Ectodermal cell (in vitro differentiated cells): Measurements from ENCODE around the gene GXYLT1.

ENCODE experiments used
- H3K27ac ChIP-seq: 2 replicates; pipeline ENCODE4 v1.7.0; 2013; ENCODE audit warnings: mild to moderate bottlenecking, low read depth, low read length; ENCODE audit not compliant: insufficient read depth, poor library complexity, severe bottlenecking
- H3K27me3 ChIP-seq: 2 replicates; pipeline ENCODE4 v1.7.0; 2013; ENCODE audit warnings: mild to moderate bottlenecking, low read length; ENCODE audit not compliant: insufficient read depth, control insufficient read depth, poor library complexity, severe bottlenecking
- H3K36me3 ChIP-seq: one replicate; pipeline ENCODE4 v1.7.0; 2013; ENCODE audit warnings: low read length; ENCODE audit not compliant: control insufficient read depth, insufficient read depth
- H3K4me1 ChIP-seq: one replicate; pipeline ENCODE4 v1.7.0; 2013; ENCODE audit warnings: low read length; ENCODE audit not compliant: control insufficient read depth, insufficient read depth
- H3K4me3 ChIP-seq: 2 replicates; pipeline ENCODE4 v1.7.0; 2013; ENCODE audit warnings: low read depth, low read length, control low read depth; ENCODE audit not compliant: insufficient read depth
- H3K9me3 ChIP-seq: 2 replicates; pipeline ENCODE4 v1.7.0; 2013; ENCODE audit warnings: mild to moderate bottlenecking, low read length, moderate library complexity; ENCODE audit not compliant: control insufficient read depth
- WGBS, 2 experiments: methylation state at CpG; one replicate each; pipeline ENCODE4 v1.1.7; 2013; ENCODE audit warnings: missing lambda C conversion rate in 2 of 2; 5-methylcytosine and 5-hydroxymethylcytosine counted together

GXYLT1 gene

DNA sequence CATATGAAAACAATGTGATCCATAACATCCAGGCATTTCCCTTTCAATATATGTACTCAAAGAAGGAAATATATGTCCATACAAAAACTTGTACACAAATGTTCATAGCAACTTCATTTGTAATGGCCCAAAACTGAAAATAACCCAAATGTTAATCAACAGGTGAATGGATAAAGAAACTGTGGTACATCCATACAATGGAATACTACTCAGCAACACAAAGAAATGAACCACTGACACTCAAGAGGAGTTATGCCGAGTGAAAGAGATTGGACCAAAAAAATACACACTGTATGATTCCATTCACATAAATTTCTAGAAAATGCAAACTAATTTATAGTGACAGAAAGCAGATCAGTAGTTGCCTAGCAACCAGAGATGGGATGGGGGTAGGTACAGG, 30.3 kb upstream of the GXYLT1 start:
- no peaks in the 10 kb centered on the region for H3K36me3 ChIP-seq
- no peak overlapping the region for H3K27ac ChIP-seq
- 100% methylated on average over 1 of the region's 1 CpG for WGBS, 2 experiments
- H3K4me3 ChIP-seq, result no peak overlapping the region
- no peaks in the 10 kb centered on the region for H3K9me3 ChIP-seq
- H3K4me1 ChIP-seq, result no peaks in the 10 kb centered on the region
- no peaks in the 10 kb centered on the region for H3K27me3 ChIP-seq

DNA sequence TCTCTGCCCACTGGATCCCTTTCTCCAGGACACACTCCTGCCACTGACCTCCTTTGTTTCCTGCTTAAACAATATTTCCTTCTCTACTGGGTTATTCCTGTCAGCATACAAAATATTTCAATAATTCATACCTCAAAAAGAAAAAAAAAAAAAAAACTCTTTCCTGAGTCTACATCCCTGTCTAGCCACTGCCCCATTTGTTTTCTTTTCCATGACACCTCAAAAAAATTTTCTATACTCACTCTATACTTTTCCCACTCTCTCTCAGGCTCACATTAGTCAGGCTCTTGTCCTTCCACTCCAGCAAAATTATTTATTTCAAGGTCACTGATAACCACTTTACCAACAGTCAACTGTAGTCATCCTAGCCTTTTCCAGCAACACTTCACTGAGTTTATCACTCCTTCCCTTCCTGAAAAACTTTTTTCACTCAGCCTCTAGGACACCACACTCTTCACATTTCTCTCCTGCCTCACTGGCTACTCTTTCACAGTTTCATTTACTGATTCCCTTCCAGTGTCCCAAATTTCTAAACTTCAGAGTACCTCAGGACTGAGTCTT, 29.4 kb upstream of the GXYLT1 start:
- Histone ChIP-seq H3K27ac (no peak overlapping the region), H3K4me3 (no peak overlapping the region), H3K27me3 (no peaks in the 10 kb centered on the region), H3K4me1 (no peaks in the 10 kb centered on the region), H3K36me3 (no peaks in the 10 kb centered on the region), H3K9me3 (no peaks in the 10 kb centered on the region)

GRCh38 chr12:42172441-42173210, 28.0 kb upstream of the GXYLT1 start:
- WGBS, 2 experiments, result 82 to 90% methylated on average over 1 to 3 of the region's 4 CpGs
- no peak overlapping the region for H3K4me3 ChIP-seq

DNA sequence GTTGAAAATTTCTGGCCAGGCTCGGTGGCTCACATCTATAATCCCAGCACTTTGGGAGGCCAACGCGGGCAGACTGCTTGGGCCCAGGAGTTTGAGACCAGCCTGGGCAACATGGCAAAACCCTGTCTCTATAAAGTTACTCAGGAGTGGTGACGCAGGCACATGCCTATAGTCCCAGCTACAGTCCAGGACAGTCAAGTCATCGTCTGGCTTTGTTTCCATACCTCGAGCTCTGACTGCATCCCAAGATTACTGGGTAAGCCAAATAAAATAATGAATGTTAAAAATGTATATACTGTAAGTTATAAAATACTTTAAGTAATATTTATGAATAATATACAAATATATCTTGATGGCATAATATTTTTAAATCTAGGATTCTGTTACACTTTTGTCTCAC, 23.0 kb upstream of the GXYLT1 start:
- 93 to 95% methylated on average over 5 to 6 of the region's 6 CpGs for WGBS, 2 experiments
- Histone ChIP-seq H3K27ac (no peak overlapping the region), H3K36me3 (no peaks in the 10 kb centered on the region), H3K9me3 (no peaks in the 10 kb centered on the region), H3K4me1 (no peaks in the 10 kb centered on the region), H3K4me3 (no peak overlapping the region), H3K27me3 (no peaks in the 10 kb centered on the region)

More at GRCh38 chr12:42172441-42173210, 28.0 kb upstream of the GXYLT1 start:
- Histone ChIP-seq H3K4me1 (no peaks in the 10 kb centered on the region), H3K27me3 (no peaks in the 10 kb centered on the region), H3K36me3 (no peaks in the 10 kb centered on the region), H3K27ac (no peak overlapping the region), H3K9me3 (no peaks in the 10 kb centered on the region)

GRCh38 chr12:42166501-42166900, 21.8 kb upstream of the GXYLT1 start:
- Histone ChIP-seq H3K9me3 (no peaks in the 10 kb centered on the region), H3K27me3 (no peaks in the 10 kb centered on the region), H3K36me3 (no peaks in the 10 kb centered on the region), H3K4me3 (no peak overlapping the region), H3K4me1 (no peaks in the 10 kb centered on the region), H3K27ac (no peak overlapping the region)

- Histone ChIP-seq H3K27ac (no peak overlapping the region), H3K36me3 (no peaks in the 10 kb centered on the region), H3K4me3 (no peak overlapping the region), H3K9me3 (no peaks in the 10 kb centered on the region), H3K4me1 (no peaks in the 10 kb centered on the region), H3K27me3 (no peaks in the 10 kb centered on the region)
Measured at GRCh38 chr12:42163913-42164312, 19.2 kb upstream of the GXYLT1 start.

DNA sequence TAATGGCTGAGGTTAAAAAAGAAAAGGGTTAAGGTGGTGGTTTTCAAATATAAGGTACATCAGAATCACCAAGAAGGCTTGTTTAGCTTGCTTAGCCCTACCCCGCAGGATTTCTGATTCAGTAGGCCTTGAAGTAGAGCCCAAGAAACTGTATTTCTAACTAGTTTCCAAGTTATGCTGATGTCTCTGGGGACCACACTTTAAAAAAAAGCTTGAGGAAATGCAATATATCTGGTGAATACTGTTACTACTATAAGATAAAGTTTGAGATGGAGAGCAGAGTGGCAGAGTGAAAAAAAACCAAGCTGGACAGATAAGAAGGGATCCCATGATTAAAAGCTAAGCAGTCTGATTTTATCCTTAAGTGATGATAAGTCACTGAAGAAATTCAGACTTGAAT, 18.3 kb upstream of the GXYLT1 start:
- WGBS, 2 experiments, result 91 to 96% methylated on average over 1 of the region's 1 CpG
- Histone ChIP-seq H3K4me3 (no peak overlapping the region), H3K27ac (no peak overlapping the region), H3K27me3 (no peaks in the 10 kb centered on the region), H3K4me1 (no peaks in the 10 kb centered on the region), H3K36me3 (no peaks in the 10 kb centered on the region), H3K9me3 (no peaks in the 10 kb centered on the region)

DNA sequence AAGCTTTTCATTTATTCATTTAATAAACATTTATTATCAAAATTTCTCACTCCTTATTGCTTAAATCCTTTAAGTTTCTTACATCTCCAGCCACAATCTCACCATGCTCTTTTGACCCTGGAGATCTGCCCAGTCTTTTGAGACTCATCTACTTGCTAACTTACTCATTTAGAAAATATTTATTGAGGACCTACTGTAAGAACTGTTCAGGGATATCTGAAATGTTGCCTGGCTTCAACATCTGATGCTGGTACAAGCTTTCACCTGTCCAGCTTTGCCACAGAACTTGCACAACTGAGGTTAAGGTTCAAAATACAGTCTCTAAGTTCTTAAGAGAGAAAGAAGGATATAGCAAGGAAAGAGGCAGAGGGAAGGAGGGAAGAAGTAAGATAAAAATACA, 17.5 kb upstream of the GXYLT1 start:
- no peaks in the 10 kb centered on the region for H3K36me3 ChIP-seq
- no peaks in the 10 kb centered on the region for H3K9me3 ChIP-seq
- no peaks in the 10 kb centered on the region for H3K4me1 ChIP-seq

GRCh38 chr12:42161529-42161928, 16.9 kb upstream of the GXYLT1 start:
- no peak overlapping the region for H3K27ac ChIP-seq
- H3K4me3 ChIP-seq, result no peak overlapping the region
- no CpG with 5 or more reads among the region's 1 CpG for WGBS, 2 experiments
- H3K36me3 ChIP-seq, result no peaks in the 10 kb centered on the region
- H3K27me3 ChIP-seq, result no peaks in the 10 kb centered on the region
- no peaks in the 10 kb centered on the region for H3K9me3 ChIP-seq
- H3K4me1 ChIP-seq, result no peaks in the 10 kb centered on the region

More for the DNA sequence above, 17.5 kb upstream of the GXYLT1 start:
- Histone ChIP-seq H3K27ac (no peak overlapping the region), H3K27me3 (no peaks in the 10 kb centered on the region), H3K4me3 (no peak overlapping the region)

DNA sequence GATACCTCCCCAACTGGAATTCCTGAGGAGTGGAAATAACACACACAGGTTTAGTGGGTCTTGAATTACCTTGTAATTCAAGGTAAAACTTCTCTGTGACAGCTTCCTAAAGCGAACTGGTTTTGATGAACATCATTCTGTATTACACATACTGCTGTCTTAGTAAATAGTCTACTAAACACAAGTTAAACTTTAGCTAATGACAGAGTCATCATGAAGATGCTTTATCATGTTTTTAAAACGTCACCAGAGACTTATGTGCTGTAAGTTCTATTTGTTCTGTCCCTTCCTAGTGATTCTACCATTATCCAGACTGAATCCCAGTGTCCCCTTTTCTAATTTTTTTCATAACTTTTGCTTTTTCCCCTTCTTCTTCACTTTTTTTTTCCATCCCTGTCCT, 11.6 kb upstream of the GXYLT1 start:
- 89 to 99% methylated on average over 1 to 2 of the region's 2 CpGs for WGBS, 2 experiments
- H3K9me3 ChIP-seq, result no peaks in the 10 kb centered on the region
- no peaks in the 10 kb centered on the region for H3K36me3 ChIP-seq
- no peak overlapping the region for H3K27ac ChIP-seq
- H3K4me3 ChIP-seq, result no peak overlapping the region
- no peaks in the 10 kb centered on the region for H3K27me3 ChIP-seq
- H3K4me1 ChIP-seq, result no peaks in the 10 kb centered on the region
